Trophoblast cell (in vitro differentiated cells and primary cell): ENCODE measurements around the gene ARFGAP1.

Source experiments
- DNase-seq, 2 donors: peaks; one replicate each; pipeline ENCODE4 v3.0.0-alpha.2; 2016
- H2AFZ ChIP-seq: 2 replicates; pipeline ENCODE4 v1.6.1; 2013; ENCODE audit warnings: low read length, moderate library complexity, mild to moderate bottlenecking; ENCODE audit not compliant: insufficient read depth, poor library complexity
- H2AK5ac ChIP-seq: 2 replicates; pipeline ENCODE4 v1.6.1; 2013; ENCODE audit warnings: mild to moderate bottlenecking, low read length
- H2BK120ac ChIP-seq: 2 replicates; pipeline ENCODE4 v1.6.1; 2013; ENCODE audit warnings: low read length, mild to moderate bottlenecking, moderate library complexity; ENCODE audit not compliant: insufficient read depth, poor library complexity
- H2BK12ac ChIP-seq: 2 replicates; pipeline ENCODE4 v1.6.1; 2013; ENCODE audit warnings: mild to moderate bottlenecking, low read length, moderate library complexity
- H2BK5ac ChIP-seq: 2 replicates; pipeline ENCODE4 v1.6.1; 2013; ENCODE audit warnings: low read length, low read depth, moderate library complexity, mild to moderate bottlenecking; ENCODE audit not compliant: poor library complexity
- H3K14ac ChIP-seq: 2 replicates; pipeline ENCODE4 v1.6.1; 2013; ENCODE audit warnings: mild to moderate bottlenecking, low read length
- H3K18ac ChIP-seq: 2 replicates; pipeline ENCODE4 v1.6.1; 2013; ENCODE audit warnings: mild to moderate bottlenecking, low read length
- H3K23ac ChIP-seq: 2 replicates; pipeline ENCODE4 v1.6.1; 2013; ENCODE audit warnings: low read length
- H3K27ac ChIP-seq: 2 replicates; pipeline ENCODE4 v1.5.1; 2013; ENCODE audit warnings: low read depth, mild to moderate bottlenecking, inconsistent platforms, low read length, moderate library complexity
- H3K27me3 ChIP-seq: 2 replicates; pipeline ENCODE4 v1.6.1; 2013; ENCODE audit warnings: inconsistent platforms, mild to moderate bottlenecking, low read length, moderate library complexity; ENCODE audit not compliant: insufficient read depth
- H3K36me3 ChIP-seq, 2 experiments: 1 replicate in 1 of 2; 2 replicates in 1 of 2; pipeline ENCODE4 v1.6.1; 2013; ENCODE audit warnings: low read length in 2 of 2, mild to moderate bottlenecking in 2 of 2, moderate library complexity in 1 of 2; ENCODE audit not compliant: insufficient read depth in 2 of 2, control insufficient read depth in 1 of 2
- H3K4ac ChIP-seq: 2 replicates; pipeline ENCODE4 v1.6.1; 2013; ENCODE audit warnings: low read depth, mild to moderate bottlenecking, low read length, moderate library complexity
- H3K4me1 ChIP-seq, 2 experiments: 1 replicate in 1 of 2; 2 replicates in 1 of 2; pipeline ENCODE4 v1.6.1; 2013; ENCODE audit warnings: low read length in 2 of 2, mild to moderate bottlenecking in 2 of 2, moderate library complexity in 1 of 2; ENCODE audit not compliant: insufficient read depth in 2 of 2, control insufficient read depth in 1 of 2
- H3K4me2 ChIP-seq: 2 replicates; pipeline ENCODE4 v1.6.1; 2013; ENCODE audit warnings: inconsistent platforms, mild to moderate bottlenecking, low read length, moderate library complexity
- H3K4me3 ChIP-seq: 2 replicates; pipeline ENCODE4 v1.5.1; 2013; ENCODE audit warnings: mild to moderate bottlenecking, low read depth, low read length, inconsistent platforms
- H3K79me1 ChIP-seq: one replicate; pipeline ENCODE4 v1.6.1; 2013; ENCODE audit warnings: low read length
- H3K79me2 ChIP-seq: 2 replicates; pipeline ENCODE4 v1.6.1; 2013; ENCODE audit warnings: low read length, mild to moderate bottlenecking; ENCODE audit not compliant: control insufficient read depth, insufficient read depth, poor library complexity
- H3K9ac ChIP-seq: 2 replicates; pipeline ENCODE4 v1.6.1; 2013; ENCODE audit warnings: mild to moderate bottlenecking, low read length
- H3K9me3 ChIP-seq: 2 replicates; pipeline ENCODE4 v1.6.1; 2013; ENCODE audit warnings: low read depth, mild to moderate bottlenecking, control low read depth, inconsistent platforms, low read length; ENCODE audit not compliant: insufficient read depth
- H4K12ac ChIP-seq: 2 replicates; pipeline ENCODE4 v1.6.1; 2013; ENCODE audit warnings: low read depth, mild to moderate bottlenecking, low read length, moderate library complexity
- H4K8ac ChIP-seq: 2 replicates; pipeline ENCODE4 v1.6.1; 2013; ENCODE audit warnings: low read depth, mild to moderate bottlenecking, low read length, moderate library complexity
- H4K91ac ChIP-seq: one replicate; pipeline ENCODE4 v1.6.1; 2013; ENCODE audit warnings: low read depth, mild to moderate bottlenecking, low read length, moderate library complexity
- WGBS: extraction: QIAGEN DNeasy Blood & Tissue Kit; methylation state at CpG from one replicate; pipeline ENCODE4 v1.1.7; 2013; ENCODE audit warnings: missing lambda C conversion rate; ENCODE audit not compliant: insufficient read length, insufficient coverage; ENCODE audit errors: extremely low coverage; 5-methylcytosine and 5-hydroxymethylcytosine counted together

The ARFGAP1 gene

DNA sequence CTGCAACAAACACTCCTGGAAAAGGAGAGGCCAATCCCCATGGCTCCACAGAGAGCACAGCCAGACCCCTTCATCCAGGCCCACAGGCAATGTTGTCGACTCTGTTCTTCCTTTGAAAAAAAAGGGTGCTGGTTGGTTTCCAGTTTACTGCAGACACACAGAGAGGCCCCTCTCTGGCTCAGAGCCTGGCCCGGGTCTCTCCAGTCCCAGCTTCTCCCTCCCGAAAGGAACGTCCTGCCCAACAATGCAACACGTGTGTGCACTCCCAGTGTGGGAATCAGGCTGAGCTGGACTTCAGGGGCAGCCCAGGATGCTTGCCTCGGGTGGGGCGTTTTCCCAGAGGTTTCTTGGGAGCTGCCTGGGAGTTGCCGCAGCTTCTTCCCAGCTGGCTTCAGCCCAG is 13.8 kb upstream of the ARFGAP1 start:
- WGBS, result no CpG with 5 or more reads among the region's 8 CpGs
- Histone ChIP-seq H2AK5ac (no peak overlapping the region), H3K27me3 (peaks cover 4% of the 10 kb centered on the region), H3K18ac (no peak overlapping the region), H3K27ac (no peak overlapping the region), H2BK12ac (no peak overlapping the region), H2BK120ac (no peak overlapping the region), H2AFZ (no peak overlapping the region), H2BK5ac (no peak overlapping the region), H3K14ac (no peak overlapping the region), H3K9ac (no peak overlapping the region), H3K4me2 (no peak overlapping the region), H3K23ac (no peak overlapping the region), H3K4me1 (peaks cover 8 to 29% of the 10 kb centered on the region in 2 experiments), H3K9me3 (peaks cover 11% of the 10 kb centered on the region), H3K79me2 (peaks cover 4% of the 10 kb centered on the region), H4K8ac (no peak overlapping the region), H4K12ac (no peak overlapping the region), H4K91ac (no peak overlapping the region), H3K36me3 (peaks cover 0 to 2% of the 10 kb centered on the region in 2 experiments), H3K79me1 (peaks cover 11% of the 10 kb centered on the region), H3K4me3 (no peak overlapping the region), H3K4ac (no peak overlapping the region)
- no peak for DNase-seq

DNA sequence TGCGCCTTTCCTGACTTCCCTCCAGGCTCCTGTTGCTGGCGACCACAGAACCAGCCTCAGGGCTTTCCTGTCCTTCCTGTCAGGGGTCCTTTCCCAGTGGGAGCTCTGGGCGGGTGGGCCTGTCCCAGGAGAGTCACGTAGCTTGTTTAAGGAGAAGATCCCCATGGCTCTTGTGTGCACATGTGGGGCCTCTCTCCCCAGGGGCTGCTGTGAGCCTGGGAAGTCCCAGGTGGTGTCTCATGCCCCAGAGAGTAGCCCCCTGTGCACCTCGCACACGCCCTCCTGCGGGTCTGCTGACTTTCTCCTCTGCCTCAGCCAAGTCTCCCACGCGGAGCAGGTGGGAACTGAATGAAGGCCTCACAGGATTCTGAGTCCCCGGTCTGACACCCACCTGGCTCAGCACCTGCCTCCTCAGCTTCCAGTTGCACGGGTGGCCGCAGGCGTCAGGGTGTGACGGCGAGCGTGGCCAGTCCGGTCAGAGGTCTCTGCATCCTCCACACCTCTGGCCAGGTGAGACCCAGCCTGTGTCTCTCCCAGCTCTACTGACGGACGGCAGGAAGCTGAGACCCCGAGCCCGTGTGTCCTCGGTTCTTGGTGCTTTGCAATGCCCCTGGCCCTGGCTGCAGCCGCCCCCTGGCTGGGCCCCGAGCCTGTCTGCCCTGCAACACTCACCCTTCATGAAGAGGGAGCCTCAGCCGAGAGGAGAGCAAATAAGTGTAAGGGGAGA is 12.7 kb upstream of the ARFGAP1 start:
- Histone ChIP-seq H3K4ac (no peak overlapping the region), H2BK120ac (no peak overlapping the region), H2AFZ (no peak overlapping the region), H4K8ac (no peak overlapping the region), H2BK12ac (no peak overlapping the region), H4K91ac (no peak overlapping the region), H3K27me3 (no peaks in the 10 kb centered on the region), H2BK5ac (no peak overlapping the region), H3K27ac (no peak overlapping the region), H4K12ac (no peak overlapping the region), H3K79me1 (peaks cover 7% of the 10 kb centered on the region), H3K4me1 (peaks cover 7 to 26% of the 10 kb centered on the region in 2 experiments), H3K9ac (no peak overlapping the region), H3K18ac (no peak overlapping the region), H3K79me2 (no peaks in the 10 kb centered on the region), H3K4me3 (no peak overlapping the region), H3K36me3 (peaks cover 0 to 2% of the 10 kb centered on the region in 2 experiments), H2AK5ac (no peak overlapping the region), H3K9me3 (peaks cover 11% of the 10 kb centered on the region), H3K4me2 (no peak overlapping the region), H3K23ac (no peak overlapping the region), H3K14ac (no peak overlapping the region)
- no CpG with 5 or more reads among the region's 25 CpGs for WGBS
- no peak for DNase-seq

DNA sequence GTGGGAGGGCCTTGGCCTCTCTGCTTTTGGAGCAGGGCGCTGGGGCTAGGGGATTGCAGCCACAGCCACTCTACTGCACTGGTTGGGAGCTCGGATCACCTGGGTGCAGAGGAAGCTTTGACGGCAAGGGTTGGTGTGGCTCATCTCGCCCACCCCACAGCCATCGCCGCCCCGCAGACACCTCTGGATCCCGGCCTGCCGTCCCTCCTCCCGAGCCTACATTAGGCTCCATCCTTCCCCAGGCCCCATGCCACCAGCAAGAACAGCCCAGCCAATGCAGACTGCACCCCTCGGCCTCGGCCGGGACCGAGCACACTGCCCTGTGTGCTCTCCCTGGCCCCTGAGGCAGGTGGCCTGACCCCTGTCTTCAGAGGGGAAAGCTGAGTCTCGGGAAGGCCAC is 12.1 kb upstream of the ARFGAP1 start:
- no peak overlapping the region for H3K14ac ChIP-seq
- H3K4ac ChIP-seq, result no peak overlapping the region
- no peak overlapping the region for H3K4me3 ChIP-seq
- peaks cover 11% of the 10 kb centered on the region for H3K9me3 ChIP-seq
- no peak overlapping the region for H3K23ac ChIP-seq
- peaks cover 5% of the 10 kb centered on the region for H3K79me1 ChIP-seq
- DNase-seq, result no peak
- peaks cover 0 to 2% of the 10 kb centered on the region in 2 experiments for H3K36me3 ChIP-seq
- H4K91ac ChIP-seq, result no peak overlapping the region
- H2BK120ac ChIP-seq, result no peak overlapping the region
- no peak overlapping the region for H3K4me2 ChIP-seq
- no peak overlapping the region for H4K8ac ChIP-seq
- H2BK5ac ChIP-seq, result no peak overlapping the region
- H3K18ac ChIP-seq, result no peak overlapping the region
- no peaks in the 10 kb centered on the region for H3K79me2 ChIP-seq
- no peak overlapping the region for H2BK12ac ChIP-seq
- no peak overlapping the region for H2AFZ ChIP-seq
- no peaks in the 10 kb centered on the region for H3K27me3 ChIP-seq
- H3K4me1 ChIP-seq, result peaks cover 7 to 23% of the 10 kb centered on the region in 2 experiments
- H4K12ac ChIP-seq, result no peak overlapping the region
- no peak overlapping the region for H3K9ac ChIP-seq
- WGBS, result no CpG with 5 or more reads among the region's 15 CpGs
- no peak overlapping the region for H2AK5ac ChIP-seq
- no peak overlapping the region for H3K27ac ChIP-seq

DNA sequence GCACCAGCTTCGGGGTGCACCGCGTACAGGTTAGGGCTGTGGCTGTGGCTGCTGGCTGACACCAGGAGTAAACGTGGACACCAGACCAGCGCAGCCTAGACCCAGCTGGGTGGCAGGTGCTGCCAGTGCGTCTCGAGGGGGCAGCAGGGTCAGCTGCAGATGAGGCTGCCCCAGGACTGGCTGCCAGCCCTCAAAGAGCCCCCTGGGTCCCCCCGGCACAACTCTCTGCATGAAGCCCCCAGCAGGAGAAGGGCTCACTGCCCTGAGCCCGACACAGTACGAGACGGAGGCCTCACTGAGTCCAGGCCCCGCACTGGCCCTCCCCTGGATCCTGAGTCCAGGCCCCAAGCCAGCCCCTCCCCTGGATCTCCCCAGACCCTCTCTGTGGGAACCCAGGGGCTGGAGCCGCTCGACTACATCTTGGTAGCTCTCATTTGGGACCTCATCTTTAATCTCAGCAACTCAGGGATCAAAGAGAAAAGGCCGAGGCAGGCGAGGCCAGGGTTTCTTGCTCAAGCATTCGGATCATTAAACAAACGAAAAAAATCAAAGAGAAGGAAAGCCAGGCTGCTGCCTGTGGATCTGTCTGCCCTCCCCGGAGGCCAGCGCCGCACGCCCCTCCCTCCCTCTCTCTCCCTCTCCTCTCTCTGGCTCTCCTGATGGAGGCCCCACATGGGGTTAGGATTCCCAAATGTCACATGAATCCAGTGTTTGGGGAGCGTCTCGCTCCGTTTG is 11.4 kb upstream of the ARFGAP1 start:
- H3K4me3 ChIP-seq, result no peak overlapping the region
- H2AFZ ChIP-seq, result no peak overlapping the region
- H3K79me2 ChIP-seq, result no peaks in the 10 kb centered on the region
- no peak overlapping the region for H3K23ac ChIP-seq
- no peak overlapping the region for H2BK12ac ChIP-seq
- H3K4me1 ChIP-seq, result peaks cover 7 to 19% of the 10 kb centered on the region in 2 experiments
- no peaks in the 10 kb centered on the region for H3K27me3 ChIP-seq
- H3K9me3 ChIP-seq, result peaks cover 11% of the 10 kb centered on the region
- H4K91ac ChIP-seq, result no peak overlapping the region
- no peak overlapping the region for H2AK5ac ChIP-seq
- H3K18ac ChIP-seq, result no peak overlapping the region
- H2BK120ac ChIP-seq, result no peak overlapping the region
- no peak overlapping the region for H3K4ac ChIP-seq
- WGBS, result no CpG with 5 or more reads among the region's 25 CpGs
- H3K27ac ChIP-seq, result no peak overlapping the region
- H3K14ac ChIP-seq, result no peak overlapping the region
- H2BK5ac ChIP-seq, result no peak overlapping the region
- H4K8ac ChIP-seq, result no peak overlapping the region
- peaks cover 2% of the 10 kb centered on the region for H3K79me1 ChIP-seq
- no peak overlapping the region for H4K12ac ChIP-seq
- peaks cover 0 to 2% of the 10 kb centered on the region in 2 experiments for H3K36me3 ChIP-seq
- no peak overlapping the region for H3K9ac ChIP-seq
- no peak for DNase-seq
- no peak overlapping the region for H3K4me2 ChIP-seq
